ENCODE results near the gene SPTBN1.

GRCh38 chr2:54594048-54594447 is 137.9 kb downstream of the SPTBN1 start:
- no peak for TF ChIP-seq BACH2 (CRISPR knock-in tag; IDR thresholded peaks at IDR 0.05; ENCODE audit: borderline replicate concordance)
- TF ChIP-seq PATZ1 (CRISPR knock-in tag; IDR thresholded peaks at IDR 0.05; ENCODE audit: borderline replicate concordance) = no peak
- TF ChIP-seq CSRNP3 (CRISPR knock-in tag; IDR thresholded peaks at IDR 0.05) = no peak
- no peak for TF ChIP-seq RARB (CRISPR knock-in tag; IDR thresholded peaks at IDR 0.05)
- TF ChIP-seq CREB5 (CRISPR knock-in tag; IDR thresholded peaks at IDR 0.05; ENCODE audit: low read depth) = no peak
- TF ChIP-seq OSR1 (CRISPR knock-in tag; IDR thresholded peaks at IDR 0.05) = no peak
- no peak for TF ChIP-seq TSHZ2 (CRISPR knock-in tag; IDR thresholded peaks at IDR 0.05)
- no peak for TF ChIP-seq POU6F1 (CRISPR knock-in tag; IDR thresholded peaks at IDR 0.05; ENCODE audit: borderline replicate concordance, low read depth)
- TF ChIP-seq ESRRG (CRISPR knock-in tag; IDR thresholded peaks at IDR 0.05) = no peak
- no peak for TF ChIP-seq ZFP3 (CRISPR knock-in tag; IDR thresholded peaks at IDR 0.05)
- TF ChIP-seq CSDC2 (CRISPR knock-in tag; IDR thresholded peaks at IDR 0.05) = no peak
- TF ChIP-seq ARNTL (CRISPR knock-in tag; IDR thresholded peaks at IDR 0.05; ENCODE audit: borderline replicate concordance, low read depth) = no peak
